ENCODE measurements around the gene LRRC3. TPM values are rescaled to one million over a fixed set of nuclear protein-coding genes. Genes with fewer than 3 reads are reported as not detected.

LRRC3 gene
- total RNA-seq, 1 donor from 2014 or later, result not detected

- no peak for DNase-seq (ENCODE audit: low read depth)
Observed at GRCh38 chr21:44477712-44478111, 22.4 kb downstream of the LRRC3 start.

DNA sequence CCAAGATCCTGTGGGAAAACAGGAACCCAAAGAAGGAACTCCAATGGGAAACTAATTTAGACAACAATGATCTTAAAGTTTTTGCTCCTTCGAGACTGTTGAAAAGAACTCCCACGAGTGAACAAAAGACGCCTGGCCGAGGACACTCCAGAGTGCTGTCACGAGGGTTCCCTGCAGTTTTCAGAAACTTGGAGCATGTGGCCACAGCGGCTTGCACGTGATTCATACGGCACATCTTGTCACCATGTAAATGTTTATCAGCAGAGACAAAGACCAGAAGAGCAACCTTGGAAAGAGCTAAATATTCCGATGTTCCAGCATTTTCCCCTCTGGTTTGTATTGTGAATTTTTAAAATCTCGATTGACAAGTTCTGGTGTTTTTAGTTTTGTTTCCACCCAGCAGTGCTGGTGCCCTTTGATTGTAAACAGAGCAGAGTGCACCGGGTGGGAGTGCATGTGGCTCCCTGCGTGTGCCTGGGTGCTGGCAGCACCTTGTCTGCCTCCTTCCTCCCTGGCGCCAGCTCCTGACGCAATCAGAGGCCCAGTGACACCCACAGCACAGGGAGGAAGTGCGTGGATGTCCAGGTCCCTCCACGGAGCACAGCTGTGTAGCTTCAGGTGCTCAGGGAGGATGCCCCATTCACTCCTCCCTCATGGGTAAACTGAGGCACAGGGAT is 23.0 kb downstream of the LRRC3 start:
- no peak for DNase-seq (ENCODE audit: low read depth)

GRCh38 chr21:44478801-44479167 is 23.5 kb downstream of the LRRC3 start:
- no peak for DNase-seq (ENCODE audit: low read depth)

- DNase-seq (ENCODE audit: low read depth), result peak; percentile 13
Observed at GRCh38 chr21:44479556-44480199, 24.4 kb downstream of the LRRC3 start.

GRCh38 chr21:44480200-44481053 is 25.1 kb downstream of the LRRC3 start:
- DNase-seq (ENCODE audit: low read depth), result no peak

DNA sequence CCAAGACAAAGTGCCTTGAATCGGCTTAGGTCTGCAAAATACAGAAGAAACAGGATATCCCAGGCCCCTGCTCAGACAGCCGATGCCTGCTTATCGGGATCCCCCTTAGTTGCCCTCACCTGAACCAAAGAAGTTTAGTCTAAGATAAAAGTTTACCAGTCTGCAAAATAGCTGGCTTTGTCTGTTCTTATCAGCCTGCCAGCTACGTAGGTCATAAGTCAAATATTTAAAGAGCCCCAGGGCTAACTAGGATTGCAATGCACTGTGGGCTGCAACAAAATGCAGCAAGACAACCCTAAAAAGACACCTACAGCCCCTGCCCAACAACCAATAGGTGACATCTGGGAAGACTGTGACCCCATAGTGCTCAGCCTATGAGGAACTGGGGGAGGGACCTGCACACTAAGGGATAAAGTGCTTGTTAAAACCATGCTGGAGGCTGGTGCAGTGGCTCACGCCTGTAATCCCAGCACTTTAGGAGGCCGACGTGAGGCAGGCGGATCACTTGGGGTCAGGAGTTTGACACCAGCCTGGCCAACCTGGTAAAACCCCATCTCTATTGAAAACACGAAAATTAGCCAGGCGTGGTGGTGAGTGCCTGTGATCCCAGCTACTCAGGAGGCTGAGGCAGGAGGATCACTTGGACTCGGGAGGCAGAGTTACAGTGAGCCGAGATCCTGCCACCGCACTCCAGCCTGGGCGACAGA is 27.4 kb downstream of the LRRC3 start:
- DNase-seq (ENCODE audit: low read depth), result no peak

DNA sequence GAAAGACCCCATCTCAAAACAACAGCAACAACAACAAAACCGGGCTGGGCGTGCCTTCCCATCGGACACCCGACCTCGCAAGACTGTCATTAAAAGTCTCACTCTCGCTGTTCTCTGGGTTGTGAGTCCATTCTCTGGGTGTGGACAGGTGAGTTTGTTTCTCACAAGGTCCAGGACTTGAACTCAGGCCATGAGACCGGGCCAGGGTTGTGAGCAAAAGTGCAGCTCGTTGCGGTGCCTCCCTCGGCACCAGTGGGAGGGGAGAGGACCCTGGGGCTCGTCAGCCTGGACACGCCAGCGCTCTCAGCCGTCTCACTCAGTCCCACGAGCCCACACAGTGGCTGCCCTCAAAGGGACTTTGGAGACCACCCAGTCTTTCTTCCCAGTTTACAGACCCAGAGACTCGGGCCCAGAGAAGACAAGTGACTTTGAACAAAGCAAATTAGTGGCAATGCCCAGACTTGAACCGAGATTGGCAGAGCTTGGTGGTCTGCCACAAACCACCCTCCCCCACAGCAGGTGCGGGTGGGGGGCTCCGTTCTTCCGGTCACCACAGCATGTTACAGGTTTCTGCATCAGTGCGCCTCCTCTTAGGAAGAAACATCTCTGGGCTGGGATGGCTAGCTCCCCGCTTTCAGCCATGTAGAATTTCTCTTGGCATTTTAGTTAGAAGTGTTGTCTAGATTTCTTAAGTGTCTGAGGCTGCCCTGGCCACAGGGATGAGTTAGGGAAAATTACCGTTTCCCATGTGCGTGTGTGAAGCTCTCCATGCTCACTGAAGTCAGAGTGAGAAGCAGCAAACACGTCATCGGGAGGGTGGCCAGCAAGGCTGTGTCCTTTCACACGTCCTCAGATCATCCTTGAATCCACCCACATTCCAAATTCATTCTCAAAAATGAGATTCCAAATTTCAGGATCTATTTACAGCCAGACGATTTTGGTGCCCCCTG is 28.3 kb downstream of the LRRC3 start:
- DNase-seq (ENCODE audit: low read depth), result no peak

DNA sequence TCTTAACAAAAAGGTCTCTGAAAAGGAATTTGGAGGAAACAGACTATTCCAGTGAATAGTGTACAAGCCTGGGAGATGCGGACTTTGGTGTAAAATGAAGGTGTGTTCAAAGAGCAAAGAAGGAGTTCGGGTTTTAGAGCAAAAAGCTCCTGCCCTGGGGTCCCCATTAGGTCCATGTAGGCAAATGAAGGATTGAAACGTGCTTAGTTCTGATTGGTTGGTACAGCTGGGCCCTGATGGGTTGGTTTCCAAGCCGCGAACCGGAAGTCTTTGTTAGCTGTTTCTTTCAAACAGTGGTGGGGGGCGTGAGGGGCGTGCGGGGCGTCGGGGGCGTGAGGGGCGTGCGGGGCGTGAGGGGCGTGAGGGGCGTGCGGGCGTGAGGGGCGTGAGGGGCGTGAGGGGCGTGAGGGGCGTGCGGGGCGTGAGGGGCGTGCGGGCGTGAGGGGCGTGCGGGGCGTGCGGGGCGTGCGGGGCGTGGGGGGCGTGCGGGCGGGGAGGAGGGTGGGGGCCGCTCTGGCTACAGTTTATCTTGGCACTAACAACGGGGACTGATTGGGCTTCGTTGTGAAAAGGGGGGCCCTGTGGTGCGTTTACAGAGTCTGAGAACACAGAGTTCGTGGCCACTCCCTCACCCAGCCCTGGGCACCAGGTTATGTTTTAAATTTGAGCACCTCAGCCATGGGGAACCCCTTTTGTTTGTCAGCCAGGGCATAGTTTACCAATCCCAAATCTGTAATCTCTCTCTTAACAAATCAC is 29.4 kb downstream of the LRRC3 start:
- DNase-seq (ENCODE audit: low read depth), result no peak

GRCh38 chr21:44485254-44485793 is 30.0 kb downstream of the LRRC3 start:
- no peak for DNase-seq (ENCODE audit: low read depth)

DNA sequence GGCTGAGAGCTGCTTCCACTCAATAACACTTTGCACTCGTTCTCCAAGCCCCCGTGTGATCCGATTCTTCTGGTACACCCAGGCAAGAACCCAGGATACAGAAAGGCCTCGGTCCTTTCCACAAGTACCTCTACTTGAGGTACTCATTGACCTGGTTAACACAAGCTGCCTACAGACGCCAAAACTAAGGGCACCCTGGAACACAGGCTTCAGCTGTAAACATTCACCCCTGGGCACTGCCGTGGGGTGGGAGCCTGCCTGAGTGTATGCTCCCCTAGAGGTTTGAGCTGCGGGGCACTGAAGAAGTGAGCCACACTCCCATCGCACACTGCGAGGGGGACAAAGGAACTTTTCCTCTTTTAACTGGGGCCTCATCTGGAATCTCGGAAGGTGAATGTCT is 30.5 kb downstream of the LRRC3 start:
- DNase-seq (ENCODE audit: low read depth), result no peak

- DNase-seq (ENCODE audit: low read depth), result no peak
Observed at GRCh38 chr21:44486302-44486701, 31.0 kb downstream of the LRRC3 start.

DNA sequence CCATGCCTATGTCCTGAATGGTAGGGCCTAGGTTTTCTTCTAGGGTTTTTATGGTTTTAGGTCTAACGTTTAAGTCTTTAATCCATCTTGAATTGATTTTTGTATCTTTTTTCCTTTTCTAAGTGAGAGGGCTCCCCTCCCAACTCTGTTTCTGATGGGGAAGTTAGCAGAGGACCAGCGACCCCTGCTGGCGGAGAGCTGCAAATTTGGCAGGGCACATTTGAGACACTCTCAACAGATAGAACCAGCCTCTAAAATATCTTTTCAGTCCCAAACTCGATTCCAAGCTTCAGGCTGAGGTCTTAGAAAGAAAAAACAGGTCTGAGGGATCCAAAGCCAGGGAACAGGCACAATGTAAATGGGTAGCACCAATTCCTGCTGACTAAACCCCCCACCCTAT is 32.5 kb downstream of the LRRC3 start:
- DNase-seq (ENCODE audit: low read depth), result no peak

DNA sequence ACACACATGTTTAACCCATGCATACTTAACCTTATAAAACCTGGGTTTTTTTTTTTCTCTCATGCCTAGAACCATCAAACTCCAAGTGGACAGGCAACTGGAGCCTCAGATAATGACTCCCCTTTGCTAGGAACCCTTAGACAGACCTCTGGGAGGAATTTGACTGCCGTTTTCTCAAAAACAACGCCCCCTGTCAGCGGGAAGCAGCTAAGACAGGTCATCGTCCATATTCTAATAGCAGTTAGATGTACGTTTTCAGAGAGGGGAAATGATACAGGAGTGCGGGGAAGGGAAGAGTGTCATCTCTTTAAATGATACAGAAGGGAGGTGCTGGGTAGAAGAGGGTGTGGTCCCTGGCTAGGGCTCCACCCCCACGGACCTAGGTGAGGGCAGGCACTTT is 34.7 kb downstream of the LRRC3 start:
- DNase-seq (ENCODE audit: low read depth), result no peak

GRCh38 chr21:44490405-44490804 is 35.1 kb downstream of the LRRC3 start:
- no peak for DNase-seq (ENCODE audit: low read depth)

DNA sequence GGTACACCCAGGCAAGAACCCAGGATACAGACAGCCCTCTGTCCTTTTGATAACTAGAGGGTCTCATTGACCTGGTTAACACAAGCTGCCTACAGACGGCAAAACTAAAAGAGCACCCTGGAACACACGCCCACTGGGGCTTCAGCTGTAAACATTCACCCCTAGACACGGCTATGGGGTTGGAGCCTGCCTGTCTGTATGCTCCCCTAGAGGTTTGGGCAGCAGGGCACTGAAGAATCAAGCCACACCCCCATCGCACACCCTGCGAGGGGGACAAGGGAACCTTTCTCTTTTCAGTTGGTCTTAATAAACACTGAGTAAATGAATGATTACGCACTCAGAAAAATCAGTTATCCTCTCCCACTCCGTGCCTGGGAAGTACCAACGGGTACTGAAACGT is 35.5 kb downstream of the LRRC3 start:
- no peak for DNase-seq (ENCODE audit: low read depth)

GRCh38 chr21:44492567-44493385 is 37.5 kb downstream of the LRRC3 start:
- no peak for DNase-seq (ENCODE audit: low read depth)

- DNase-seq (ENCODE audit: low read depth), result no peak
Observed at GRCh38 chr21:44494418-44494817, 39.1 kb downstream of the LRRC3 start.

GRCh38 chr21:44494956-44495355 is 39.6 kb downstream of the LRRC3 start:
- no peak for DNase-seq (ENCODE audit: low read depth)
